ENCODE results near the gene KRTAP4-16.

DNA sequence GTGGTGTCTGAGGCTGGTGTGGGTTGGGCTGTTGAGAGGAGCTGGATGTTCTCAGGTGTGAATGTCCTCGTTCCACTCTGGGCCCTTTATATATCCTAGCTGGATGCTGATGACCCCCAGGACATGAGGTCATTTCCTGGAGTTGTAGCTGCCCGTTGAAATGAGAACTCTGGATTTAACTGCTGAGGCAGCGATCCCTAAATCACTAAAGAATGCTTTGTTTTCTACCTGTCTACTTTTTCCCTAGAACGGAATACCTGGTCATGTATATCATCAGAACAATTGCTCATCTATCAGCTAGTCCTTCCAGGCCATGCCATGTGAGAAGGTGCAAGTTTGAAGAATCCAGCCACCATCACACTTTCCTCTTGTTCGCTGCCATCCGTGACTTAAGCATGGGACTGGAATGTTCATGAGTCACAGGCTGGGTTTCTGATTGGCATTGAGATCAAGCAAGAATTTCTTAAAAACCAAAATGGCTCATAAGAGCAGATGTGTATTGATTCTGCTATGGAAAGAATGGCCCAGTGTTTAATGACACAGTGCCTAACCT, 41.9 kb downstream of the KRTAP4-16 start, which contains the start of gene KRTAP2-3:
- TF ChIP-seq CHD2 (IDR thresholded peaks at IDR 0.05; ENCODE audit: low read length, partially characterized antibody) (no peak), RFX5 (IDR thresholded peaks at IDR 0.05) (no peak), FOSL2 (IDR thresholded peaks at IDR 0.05) (no peak), FOSL2 (CRISPR knock-in tag; IDR thresholded peaks at IDR 0.05) (peak; percentile 57)

All from A549 (cell line).